Liver (tissue), 3 donors: Measurements from ENCODE around the gene CSNK2A2.

Experiments
- JUND ChIP-seq, 2 donors: IDR thresholded peaks; 2 replicates each; pipeline ENCODE4 v1.6.1; 2016; ENCODE audit warnings: antibody characterized with exemption in 2 of 2
- RAD21 ChIP-seq, 2 donors: IDR thresholded peaks; 2 replicates each; pipeline ENCODE4 v1.6.1; 2016; ENCODE audit warnings: antibody characterized with exemption in 2 of 2, mild to moderate bottlenecking in 2 of 2
- TF ChIP-seq, protein P1 (sequence below): IDR thresholded peaks from 2 replicates; pipeline ENCODE4 v1.6.1; 2016; ENCODE audit warnings: antibody characterized with exemption
- TF ChIP-seq, protein P2 (sequence below): IDR thresholded peaks from 2 replicates; pipeline ENCODE4 v1.6.1; 2016; ENCODE audit warnings: antibody characterized with exemption, mild to moderate bottlenecking
- TF ChIP-seq, protein P3 (sequence below): fragments of 150-350 bp; IDR thresholded peaks from 2 replicates; pipeline ENCODE4 v1.5.1; 2017; ENCODE audit warnings: improper control_type of control experiment, low read depth, low read length; ENCODE audit not compliant: missing input control
- donor health status: healthy.
- donor health status: healthy.

DNA sequence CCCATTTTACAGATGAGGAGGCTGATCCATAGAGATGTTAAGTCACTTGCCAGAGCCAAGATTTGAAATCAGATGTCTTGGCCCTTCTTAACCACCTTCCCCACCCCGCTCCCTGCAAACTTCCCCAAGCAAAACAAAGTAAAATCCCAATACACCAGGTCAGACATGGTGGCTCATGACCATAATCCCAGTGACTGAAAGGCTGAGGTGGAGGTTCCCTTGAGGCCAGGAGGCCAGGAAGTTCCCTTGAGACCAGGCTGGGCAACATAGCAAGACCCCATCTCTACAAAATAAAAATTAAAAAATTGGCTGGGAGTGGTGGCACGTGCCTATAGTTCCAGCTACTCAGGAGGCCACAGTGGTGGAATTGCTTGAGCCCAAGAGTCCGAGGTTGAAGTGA lies 28.9 kb upstream of the CSNK2A2 start:
- TF ChIP-seq, protein P1, sequence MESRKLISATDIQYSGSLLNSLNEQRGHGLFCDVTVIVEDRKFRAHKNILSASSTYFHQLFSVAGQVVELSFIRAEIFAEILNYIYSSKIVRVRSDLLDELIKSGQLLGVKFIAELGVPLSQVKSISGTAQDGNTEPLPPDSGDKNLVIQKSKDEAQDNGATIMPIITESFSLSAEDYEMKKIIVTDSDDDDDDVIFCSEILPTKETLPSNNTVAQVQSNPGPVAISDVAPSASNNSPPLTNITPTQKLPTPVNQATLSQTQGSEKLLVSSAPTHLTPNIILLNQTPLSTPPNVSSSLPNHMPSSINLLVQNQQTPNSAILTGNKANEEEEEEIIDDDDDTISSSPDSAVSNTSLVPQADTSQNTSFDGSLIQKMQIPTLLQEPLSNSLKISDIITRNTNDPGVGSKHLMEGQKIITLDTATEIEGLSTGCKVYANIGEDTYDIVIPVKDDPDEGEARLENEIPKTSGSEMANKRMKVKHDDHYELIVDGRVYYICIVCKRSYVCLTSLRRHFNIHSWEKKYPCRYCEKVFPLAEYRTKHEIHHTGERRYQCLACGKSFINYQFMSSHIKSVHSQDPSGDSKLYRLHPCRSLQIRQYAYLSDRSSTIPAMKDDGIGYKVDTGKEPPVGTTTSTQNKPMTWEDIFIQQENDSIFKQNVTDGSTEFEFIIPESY = no peak
- TF ChIP-seq, protein P2, sequence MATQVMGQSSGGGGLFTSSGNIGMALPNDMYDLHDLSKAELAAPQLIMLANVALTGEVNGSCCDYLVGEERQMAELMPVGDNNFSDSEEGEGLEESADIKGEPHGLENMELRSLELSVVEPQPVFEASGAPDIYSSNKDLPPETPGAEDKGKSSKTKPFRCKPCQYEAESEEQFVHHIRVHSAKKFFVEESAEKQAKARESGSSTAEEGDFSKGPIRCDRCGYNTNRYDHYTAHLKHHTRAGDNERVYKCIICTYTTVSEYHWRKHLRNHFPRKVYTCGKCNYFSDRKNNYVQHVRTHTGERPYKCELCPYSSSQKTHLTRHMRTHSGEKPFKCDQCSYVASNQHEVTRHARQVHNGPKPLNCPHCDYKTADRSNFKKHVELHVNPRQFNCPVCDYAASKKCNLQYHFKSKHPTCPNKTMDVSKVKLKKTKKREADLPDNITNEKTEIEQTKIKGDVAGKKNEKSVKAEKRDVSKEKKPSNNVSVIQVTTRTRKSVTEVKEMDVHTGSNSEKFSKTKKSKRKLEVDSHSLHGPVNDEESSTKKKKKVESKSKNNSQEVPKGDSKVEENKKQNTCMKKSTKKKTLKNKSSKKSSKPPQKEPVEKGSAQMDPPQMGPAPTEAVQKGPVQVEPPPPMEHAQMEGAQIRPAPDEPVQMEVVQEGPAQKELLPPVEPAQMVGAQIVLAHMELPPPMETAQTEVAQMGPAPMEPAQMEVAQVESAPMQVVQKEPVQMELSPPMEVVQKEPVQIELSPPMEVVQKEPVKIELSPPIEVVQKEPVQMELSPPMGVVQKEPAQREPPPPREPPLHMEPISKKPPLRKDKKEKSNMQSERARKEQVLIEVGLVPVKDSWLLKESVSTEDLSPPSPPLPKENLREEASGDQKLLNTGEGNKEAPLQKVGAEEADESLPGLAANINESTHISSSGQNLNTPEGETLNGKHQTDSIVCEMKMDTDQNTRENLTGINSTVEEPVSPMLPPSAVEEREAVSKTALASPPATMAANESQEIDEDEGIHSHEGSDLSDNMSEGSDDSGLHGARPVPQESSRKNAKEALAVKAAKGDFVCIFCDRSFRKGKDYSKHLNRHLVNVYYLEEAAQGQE = no peak
- no peak for TF ChIP-seq JUND (IDR thresholded peaks at IDR 0.05)
- TF ChIP-seq, protein P3, sequence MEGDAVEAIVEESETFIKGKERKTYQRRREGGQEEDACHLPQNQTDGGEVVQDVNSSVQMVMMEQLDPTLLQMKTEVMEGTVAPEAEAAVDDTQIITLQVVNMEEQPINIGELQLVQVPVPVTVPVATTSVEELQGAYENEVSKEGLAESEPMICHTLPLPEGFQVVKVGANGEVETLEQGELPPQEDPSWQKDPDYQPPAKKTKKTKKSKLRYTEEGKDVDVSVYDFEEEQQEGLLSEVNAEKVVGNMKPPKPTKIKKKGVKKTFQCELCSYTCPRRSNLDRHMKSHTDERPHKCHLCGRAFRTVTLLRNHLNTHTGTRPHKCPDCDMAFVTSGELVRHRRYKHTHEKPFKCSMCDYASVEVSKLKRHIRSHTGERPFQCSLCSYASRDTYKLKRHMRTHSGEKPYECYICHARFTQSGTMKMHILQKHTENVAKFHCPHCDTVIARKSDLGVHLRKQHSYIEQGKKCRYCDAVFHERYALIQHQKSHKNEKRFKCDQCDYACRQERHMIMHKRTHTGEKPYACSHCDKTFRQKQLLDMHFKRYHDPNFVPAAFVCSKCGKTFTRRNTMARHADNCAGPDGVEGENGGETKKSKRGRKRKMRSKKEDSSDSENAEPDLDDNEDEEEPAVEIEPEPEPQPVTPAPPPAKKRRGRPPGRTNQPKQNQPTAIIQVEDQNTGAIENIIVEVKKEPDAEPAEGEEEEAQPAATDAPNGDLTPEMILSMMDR = no peak
- no peak for TF ChIP-seq RAD21 (IDR thresholded peaks at IDR 0.05)
